ENCODE results near the gene TMEM88.
"Not testable (repeated sequence)": the region's sequence is repeated elsewhere in the genome, so short reads cannot be mapped to it uniquely, and the experiment has no call there.

Gene TMEM88

GRCh38 chr17:7854851-7855659 is at the start of gene TMEM88:
TMEM88 (plus strand) TSS chr17:7855066; CDS start chr17:7855075, 9 bp downstream.
- no peak for DNase-seq (ENCODE audit: low read depth in 2 of 2)

GRCh38 chr17:7806587-7806986 is 48.3 kb upstream of the TMEM88 start:
- no peak for DNase-seq (ENCODE audit: low read depth in 2 of 2)

- DNase-seq (ENCODE audit: low read depth in 2 of 2) = no peak
These were observed 47.7 kb upstream of the TMEM88 start for GRCh38 chr17:7807206-7807605.

GRCh38 chr17:7809086-7809790 is 45.6 kb upstream of the TMEM88 start:
- no peak for DNase-seq (ENCODE audit: low read depth in 2 of 2)

- not testable (repeated sequence) for DNase-seq (ENCODE audit: low read depth in 2 of 2)
These were observed 45.0 kb upstream of the TMEM88 start for GRCh38 chr17:7809791-7810343.

GRCh38 chr17:7811251-7811650 is 43.6 kb upstream of the TMEM88 start:
- DNase-seq (ENCODE audit: low read depth in 2 of 2) = no peak

GRCh38 chr17:7814969-7815368 is 39.9 kb upstream of the TMEM88 start:
- DNase-seq (ENCODE audit: low read depth in 2 of 2) = no peak

- no peak for DNase-seq (ENCODE audit: low read depth in 2 of 2)
These were observed 37.8 kb upstream of the TMEM88 start for GRCh38 chr17:7816926-7817642.

- no peak for DNase-seq (ENCODE audit: low read depth in 2 of 2)
These were observed 37.3 kb upstream of the TMEM88 start for GRCh38 chr17:7817643-7817964.

GRCh38 chr17:7818026-7818425 is 36.8 kb upstream of the TMEM88 start:
- no peak for DNase-seq (ENCODE audit: low read depth in 2 of 2)

- DNase-seq (ENCODE audit: low read depth in 2 of 2) = no peak
These were observed 35.9 kb upstream of the TMEM88 start for GRCh38 chr17:7818746-7819645.

GRCh38 chr17:7820231-7820630 is 34.6 kb upstream of the TMEM88 start:
- no peak for DNase-seq (ENCODE audit: low read depth in 2 of 2)

GRCh38 chr17:7822126-7822525 is 32.7 kb upstream of the TMEM88 start:
- DNase-seq (ENCODE audit: low read depth in 2 of 2) = no peak

GRCh38 chr17:7823581-7824001 is 31.3 kb upstream of the TMEM88 start:
- DNase-seq (ENCODE audit: low read depth in 2 of 2) = no peak

GRCh38 chr17:7824021-7824924 is 30.6 kb upstream of the TMEM88 start:
- no peak for DNase-seq (ENCODE audit: low read depth in 2 of 2)

GRCh38 chr17:7825206-7825990 is 29.5 kb upstream of the TMEM88 start:
- no peak for DNase-seq (ENCODE audit: low read depth in 2 of 2)

GRCh38 chr17:7830616-7831015 is 24.2 kb upstream of the TMEM88 start:
- DNase-seq (ENCODE audit: low read depth in 2 of 2) = no peak

GRCh38 chr17:7831233-7831632 is 23.6 kb upstream of the TMEM88 start:
- DNase-seq (ENCODE audit: low read depth in 2 of 2) = no peak

GRCh38 chr17:7832431-7832830 is 22.4 kb upstream of the TMEM88 start:
- no peak for DNase-seq (ENCODE audit: low read depth in 2 of 2)

Measured in stimulated activated CD8-positive, alpha-beta memory T cell treated with anti-CD3 and anti-CD28 coated beads, Interleukin-2, amount 100 ng/mL, for 1 hour (primary cell).